HG03439 (cell line): ENCODE data around the gene OPN3.

Experiments used
- ATAC-seq: cut with Tn5 transposase; IDR thresholded peaks from one replicate; pipeline ENCODE4 v1.9.1; 2021; ENCODE audit warnings: mild to moderate bottlenecking, moderate library complexity; ENCODE audit not compliant: unreplicated experiment

The OPN3 gene

GRCh38 chr1:241624935-241625334 is 15.2 kb downstream of the OPN3 start:
- ATAC-seq, result no peak

DNA sequence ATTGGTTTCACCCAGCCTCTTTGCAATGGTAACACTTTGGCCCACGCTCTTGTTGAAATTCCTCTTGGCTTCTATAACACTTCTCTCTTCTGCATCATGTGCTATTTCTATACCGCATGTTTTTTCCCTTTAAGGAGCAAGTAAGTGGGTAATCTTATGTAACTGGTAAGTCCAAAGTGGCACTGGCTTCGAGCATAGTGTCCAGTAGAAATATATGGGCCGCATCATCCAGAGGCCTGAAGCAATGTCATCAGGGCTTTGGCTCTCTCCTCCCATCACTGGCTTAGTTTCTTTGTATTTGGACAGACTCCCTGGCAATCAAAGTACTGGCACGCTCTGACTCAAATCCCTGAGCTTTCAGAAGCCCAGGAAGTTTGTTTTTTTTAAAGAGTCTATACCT is 17.5 kb downstream of the OPN3 start:
- ATAC-seq, result no peak

DNA sequence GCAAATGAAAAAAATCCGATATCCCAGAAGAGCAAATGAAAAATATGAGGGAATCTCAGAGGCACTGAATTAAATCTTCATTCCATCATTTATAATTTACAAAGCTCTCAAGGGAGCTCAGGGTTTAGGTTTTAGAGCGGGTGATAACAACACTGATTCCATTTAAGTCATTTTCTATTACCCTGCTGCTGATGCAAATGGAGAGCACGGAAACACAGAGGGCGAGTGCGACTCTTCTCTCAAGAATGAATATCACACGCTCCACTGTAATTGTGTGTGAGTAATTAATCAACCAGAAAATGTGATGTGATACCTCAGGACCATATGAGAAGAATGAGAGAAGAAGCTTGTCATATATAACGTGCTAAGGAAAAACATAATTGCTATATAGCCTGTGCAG is 22.7 kb downstream of the OPN3 start:
- ATAC-seq, result no peak

- no peak for ATAC-seq
Observed at GRCh38 chr1:241615043-241615974, 24.9 kb downstream of the OPN3 start.

DNA sequence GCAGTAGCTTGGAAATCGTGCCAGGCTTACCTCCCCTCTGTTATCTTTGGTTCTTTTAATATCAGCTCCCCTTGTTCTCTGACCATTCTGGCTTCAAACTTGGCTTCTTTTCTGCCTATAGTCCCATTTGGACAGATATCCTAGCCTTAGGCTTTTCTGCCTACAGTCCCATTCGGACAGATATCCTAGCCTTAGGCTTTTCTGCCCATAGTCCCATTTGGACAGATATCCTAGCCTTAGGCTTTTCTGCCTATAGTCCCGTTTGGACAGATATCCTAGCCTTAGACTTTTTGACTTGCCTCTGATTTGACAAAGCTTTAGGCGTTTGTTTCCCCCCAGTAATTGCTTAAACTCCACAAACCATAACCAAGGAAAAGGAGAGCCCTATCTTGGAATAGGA is 25.6 kb downstream of the OPN3 start:
- ATAC-seq, result no peak

DNA sequence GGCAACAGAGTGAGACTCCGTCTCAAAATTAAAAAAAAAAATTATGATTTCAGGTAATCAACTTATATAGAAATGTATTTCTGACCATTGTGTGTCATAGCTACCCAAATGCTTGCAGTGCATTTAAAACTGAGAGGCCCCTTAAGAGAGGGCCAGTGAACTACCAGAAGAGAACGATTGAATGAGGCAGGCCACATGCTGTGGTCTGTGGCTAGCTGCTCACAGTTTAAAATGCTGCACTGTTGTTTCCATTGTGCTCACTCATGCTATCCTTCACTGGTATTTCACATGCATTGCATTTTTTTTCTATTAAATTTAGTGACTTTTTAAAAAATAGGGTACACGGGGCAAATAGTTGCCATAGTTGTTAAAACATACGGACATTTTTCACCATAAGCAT is 26.0 kb downstream of the OPN3 start:
- no peak for ATAC-seq

GRCh38 chr1:241612533-241613477 is 27.4 kb downstream of the OPN3 start:
- ATAC-seq, result no peak

- ATAC-seq, result no peak
Observed at GRCh38 chr1:241611736-241612135, 28.4 kb downstream of the OPN3 start.

DNA sequence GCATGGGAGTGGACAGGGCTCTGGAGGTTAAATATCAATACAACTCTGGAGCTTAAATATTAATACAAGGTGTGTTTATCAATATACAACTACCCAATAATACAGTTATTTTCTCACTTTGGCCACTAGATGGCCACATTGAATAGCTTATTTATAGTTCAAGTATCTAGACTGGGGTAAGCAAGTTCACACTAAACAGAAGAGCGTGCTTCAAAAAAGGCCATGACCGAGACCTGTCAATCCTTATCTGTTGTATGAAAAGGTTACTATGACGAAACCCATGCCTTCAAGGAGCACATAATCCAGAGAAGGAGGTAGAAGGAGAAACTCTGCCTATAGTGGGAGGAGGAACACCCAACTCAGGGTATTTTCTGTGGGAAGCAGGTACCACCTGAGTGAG is 29.1 kb downstream of the OPN3 start:
- peak; percentile 96 for ATAC-seq

DNA sequence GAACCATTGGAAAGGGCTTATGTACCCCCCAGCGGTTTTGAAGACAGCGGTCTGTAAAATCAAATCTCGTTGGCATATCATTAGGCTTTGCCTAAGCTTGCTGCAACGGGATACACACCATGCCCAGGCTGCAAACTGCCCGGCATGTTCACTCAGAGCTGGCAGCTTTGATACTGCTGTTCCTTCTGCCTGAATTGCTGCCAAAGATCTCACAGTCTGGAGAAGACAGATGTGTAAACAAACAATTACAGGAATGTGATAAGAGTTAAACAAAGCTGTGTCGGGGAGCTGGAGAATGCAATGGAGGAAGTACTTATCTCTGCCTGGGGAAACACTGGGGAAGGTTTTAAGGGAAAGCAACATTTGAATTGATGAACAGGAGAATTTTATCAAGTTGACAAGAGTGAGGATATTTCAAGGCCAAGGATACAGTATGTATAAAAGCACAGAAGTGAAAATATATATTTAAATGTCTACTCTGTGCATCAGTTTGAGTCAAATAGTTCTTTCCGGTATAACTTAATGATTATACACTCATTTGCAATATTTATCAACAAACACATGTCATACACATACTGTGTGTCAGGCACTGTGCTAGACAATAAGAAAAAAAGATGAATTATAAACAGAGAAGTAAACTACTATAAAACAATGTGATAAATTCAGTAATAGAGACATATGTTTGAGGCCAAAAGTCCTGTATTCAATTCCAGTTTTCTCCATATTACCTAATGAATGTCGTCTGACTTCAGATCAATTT is 29.9 kb downstream of the OPN3 start:
- ATAC-seq, result no peak

- no peak for ATAC-seq
Observed at GRCh38 chr1:241608379-241609033, 31.7 kb downstream of the OPN3 start.

GRCh38 chr1:241607497-241607896 is 32.7 kb downstream of the OPN3 start:
- ATAC-seq, result no peak

GRCh38 chr1:241606544-241606943 is 33.6 kb downstream of the OPN3 start:
- ATAC-seq, result no peak

GRCh38 chr1:241605146-241605805 is 34.9 kb downstream of the OPN3 start:
- no peak for ATAC-seq

GRCh38 chr1:241603731-241604245 is 36.4 kb downstream of the OPN3 start:
- ATAC-seq, result no peak

- peak; percentile 88 for ATAC-seq
Observed at GRCh38 chr1:241600496-241600901, 39.7 kb downstream of the OPN3 start.

GRCh38 chr1:241598249-241598648 is 41.9 kb downstream of the OPN3 start:
- ATAC-seq, result no peak

DNA sequence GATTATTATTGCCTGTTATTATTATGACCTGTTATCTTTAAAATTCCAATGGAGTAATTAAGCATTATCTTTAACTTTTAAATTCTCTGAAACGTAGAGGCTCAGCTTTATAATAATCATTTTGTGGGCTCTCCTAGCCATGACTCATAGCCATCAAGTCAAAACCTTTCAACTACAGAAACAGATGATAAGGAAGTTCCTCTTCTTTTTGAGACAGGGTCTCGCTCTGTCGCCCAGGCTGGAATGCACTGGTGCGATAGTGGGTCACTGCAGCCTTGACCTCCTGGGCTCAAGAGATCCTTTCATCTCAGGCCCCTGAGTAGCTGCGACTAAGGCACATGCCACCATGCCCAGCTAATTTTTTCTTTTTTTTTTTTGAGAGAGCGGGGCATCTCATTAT is 43.5 kb downstream of the OPN3 start:
- ATAC-seq, result no peak

DNA sequence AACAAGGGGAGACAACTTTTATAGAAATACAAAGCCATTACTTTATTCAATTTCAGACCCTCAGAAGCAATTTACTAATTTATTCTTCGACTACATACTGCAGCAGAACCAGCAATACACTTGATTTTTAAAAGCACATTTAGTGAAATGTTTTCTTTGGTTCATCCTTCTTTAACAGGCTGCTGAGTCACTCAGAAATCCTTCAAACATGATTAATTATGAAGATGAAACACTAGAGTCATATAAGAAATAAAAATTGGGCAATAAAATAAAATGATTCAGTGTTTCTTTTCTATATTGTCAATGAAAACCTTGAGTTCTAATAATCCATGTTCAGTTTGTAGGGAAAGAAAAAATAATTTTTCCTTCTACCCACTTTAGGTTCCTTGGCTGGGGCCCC is 47.0 kb downstream of the OPN3 start:
- no peak for ATAC-seq
